Activated gamma-delta T cell treated with Interleukin-2 at 50 U/mL for 16 hours (primary cell): ENCODE results near the gene PIGT.

Experiments used
- DNase-seq: peaks from one replicate; pipeline ENCODE4 v3.0.0-alpha.2; 2020

PIGT gene

GRCh38 chr20:45432294-45432693 lies 16.4 kb downstream of the PIGT start:
- DNase-seq, result no peak

GRCh38 chr20:45433316-45433715 lies 17.4 kb downstream of the PIGT start:
- no peak for DNase-seq

- no peak for DNase-seq
These were observed 18.0 kb downstream of the PIGT start for GRCh38 chr20:45433976-45434375.

- peak; percentile 91 for DNase-seq
These were observed 21.0 kb downstream of the PIGT start for GRCh38 chr20:45436732-45437485.

- no peak for DNase-seq
These were observed 24.5 kb downstream of the PIGT start for GRCh38 chr20:45440424-45440823.

GRCh38 chr20:45440891-45441685 lies 25.1 kb downstream of the PIGT start:
- DNase-seq, result no peak

- no peak for DNase-seq
These were observed 25.8 kb downstream of the PIGT start for GRCh38 chr20:45441746-45442145.

GRCh38 chr20:45444050-45444449 lies 28.1 kb downstream of the PIGT start:
- peak; percentile 26 for DNase-seq

- no peak for DNase-seq
These were observed 30.0 kb downstream of the PIGT start for GRCh38 chr20:45445805-45446562.

- DNase-seq, result no peak
These were observed 32.3 kb downstream of the PIGT start for GRCh38 chr20:45448270-45448669.

- DNase-seq, result no peak
These were observed 33.6 kb downstream of the PIGT start for GRCh38 chr20:45449528-45449927.

GRCh38 chr20:45450097-45450818 lies 34.3 kb downstream of the PIGT start:
- no peak for DNase-seq

- DNase-seq, result no peak
These were observed 36.3 kb downstream of the PIGT start for GRCh38 chr20:45452238-45452637.

GRCh38 chr20:45452772-45453691 lies 37.1 kb downstream of the PIGT start:
- no peak for DNase-seq

- peak; percentile 12 for DNase-seq
These were observed 40.7 kb downstream of the PIGT start for GRCh38 chr20:45456632-45457031.

GRCh38 chr20:45459606-45460005 lies 43.7 kb downstream of the PIGT start:
- no peak for DNase-seq

- no peak for DNase-seq
These were observed 45.3 kb downstream of the PIGT start for GRCh38 chr20:45461225-45461624.

- no peak for DNase-seq
These were observed 47.0 kb downstream of the PIGT start for GRCh38 chr20:45462711-45463509.

- no peak for DNase-seq
These were observed 47.8 kb downstream of the PIGT start for GRCh38 chr20:45463709-45464108.

- no peak for DNase-seq
These were observed 49.7 kb downstream of the PIGT start for GRCh38 chr20:45465491-45466266.
